22Rv1 (cell line): ENCODE results near the gene SUGCT.

Experiments
- ZFX ChIP-seq: fragments of 450-650 bp; IDR thresholded peaks from 2 replicates; pipeline ENCODE4 v1.6.1; 2017; ENCODE audit warnings: antibody characterized with exemption, borderline replicate concordance
- TF ChIP-seq, protein P1 (sequence below): fragments of 450-650 bp; IDR thresholded peaks from 2 replicates; pipeline ENCODE4 v1.5.1; 2017; ENCODE audit warnings: mild to moderate bottlenecking

DNA sequence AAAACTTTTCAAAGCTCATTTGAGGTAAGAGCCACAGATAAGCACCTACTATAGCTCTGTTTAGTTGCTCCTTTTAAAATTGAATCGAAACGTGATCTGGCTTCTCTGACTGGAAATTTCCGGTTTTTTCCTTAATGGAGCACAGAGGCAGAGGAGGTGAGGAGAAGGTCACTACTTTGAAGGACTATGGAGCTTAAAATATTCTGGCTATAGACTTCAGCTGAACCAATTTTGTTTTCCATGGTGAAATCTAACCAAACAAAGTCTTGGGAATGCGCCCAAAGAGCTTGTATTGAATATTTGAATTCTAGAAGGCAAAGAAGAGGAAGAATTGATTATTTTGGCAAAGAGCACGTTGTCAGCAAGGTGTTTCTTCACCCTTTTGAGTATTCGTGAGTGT lies 711.1 kb downstream of the SUGCT start:
- TF ChIP-seq, protein P1, sequence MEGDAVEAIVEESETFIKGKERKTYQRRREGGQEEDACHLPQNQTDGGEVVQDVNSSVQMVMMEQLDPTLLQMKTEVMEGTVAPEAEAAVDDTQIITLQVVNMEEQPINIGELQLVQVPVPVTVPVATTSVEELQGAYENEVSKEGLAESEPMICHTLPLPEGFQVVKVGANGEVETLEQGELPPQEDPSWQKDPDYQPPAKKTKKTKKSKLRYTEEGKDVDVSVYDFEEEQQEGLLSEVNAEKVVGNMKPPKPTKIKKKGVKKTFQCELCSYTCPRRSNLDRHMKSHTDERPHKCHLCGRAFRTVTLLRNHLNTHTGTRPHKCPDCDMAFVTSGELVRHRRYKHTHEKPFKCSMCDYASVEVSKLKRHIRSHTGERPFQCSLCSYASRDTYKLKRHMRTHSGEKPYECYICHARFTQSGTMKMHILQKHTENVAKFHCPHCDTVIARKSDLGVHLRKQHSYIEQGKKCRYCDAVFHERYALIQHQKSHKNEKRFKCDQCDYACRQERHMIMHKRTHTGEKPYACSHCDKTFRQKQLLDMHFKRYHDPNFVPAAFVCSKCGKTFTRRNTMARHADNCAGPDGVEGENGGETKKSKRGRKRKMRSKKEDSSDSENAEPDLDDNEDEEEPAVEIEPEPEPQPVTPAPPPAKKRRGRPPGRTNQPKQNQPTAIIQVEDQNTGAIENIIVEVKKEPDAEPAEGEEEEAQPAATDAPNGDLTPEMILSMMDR = no peak
- no peak for TF ChIP-seq ZFX
